Activated naive CD4-positive, alpha-beta T cell treated with anti-CD3 and anti-CD28 coated beads for 36 hours (primary cell): ENCODE data around the gene CTPS1. TPM values are rescaled to one million over a fixed set of nuclear protein-coding genes. Genes with fewer than 3 reads are reported as not detected.

Experiments used
- CTCF ChIA-PET: fragments of 350-600 bp; sonication (Branson Sonifier 250); formaldehyde crosslinking; loops from one replicate; lab custom pipeline; 2021; ENCODE audit warnings: antibody characterized with exemption; lab: Charles Lee
- DNase-seq: peaks from one replicate; pipeline ENCODE4 v3.0.0-alpha.2; 2020
- H3K27ac Mint-ChIP-seq: one replicate; pipeline ENCODE4 v1.8.0; 2021; ENCODE audit warnings: mild to moderate bottlenecking, mixed read lengths
- H3K27me3 Mint-ChIP-seq: one replicate; pipeline ENCODE4 v1.8.0; 2021; ENCODE audit warnings: low read depth, mixed read lengths
- H3K36me3 Mint-ChIP-seq: one replicate; pipeline ENCODE4 v1.8.0; 2021; ENCODE audit warnings: low read depth, mixed read lengths
- H3K4me1 Mint-ChIP-seq: one replicate; pipeline ENCODE4 v1.8.0; 2021; ENCODE audit warnings: low read depth, mixed read lengths
- H3K4me3 Mint-ChIP-seq: one replicate; pipeline ENCODE4 v1.8.0; 2021; ENCODE audit warnings: mild to moderate bottlenecking, moderate library complexity, mixed read lengths
- H3K9me3 Mint-ChIP-seq: one replicate; pipeline ENCODE4 v1.8.0; 2021; ENCODE audit warnings: mixed read lengths
- intact Hi-C: fragments of 100-400 bp; cut with micrococcal nuclease; formaldehyde crosslinking; loops from one replicate; pipeline ENCODE4 v1.15.1; 2023
- total RNA-seq, 2 experiments: library from RNA; stranded (reverse); gene quantifications; one replicate each; pipeline ENCODE4 v1.2.3, GENCODE V29; 2021

CTPS1 gene
- total RNA-seq, 2 experiments from 2014 or later, result 74.9 to 75.1 TPM

- peaks cover 4% of the 10 kb centered on the region for H3K4me1 Mint-ChIP-seq
- no peaks in the 10 kb centered on the region for H3K36me3 Mint-ChIP-seq
- peaks cover 14% of the 10 kb centered on the region for H3K27me3 Mint-ChIP-seq
- peak; percentile 87 for DNase-seq
- intact Hi-C loops, result loop anchor here (2.0 kb wide), 1 partner anchor 336 kb away; no protein-coding TSS in a partner anchor
- no peaks in the 10 kb centered on the region for H3K9me3 Mint-ChIP-seq
- CTCF ChIA-PET, result interaction anchor here (0.6 to 9.7 kb wide), 31 partner anchors 9 to 796 kb away, joined by 3 to 95 read pairs (median 4); partner anchors contain the start of genes CITED4 and CTPS1
- no peak overlapping the region for H3K27ac Mint-ChIP-seq
- H3K4me3 Mint-ChIP-seq, result no peak overlapping the region
Observed at GRCh38 chr1:40948741-40949443, 30.6 kb upstream of the CTPS1 start.

DNA sequence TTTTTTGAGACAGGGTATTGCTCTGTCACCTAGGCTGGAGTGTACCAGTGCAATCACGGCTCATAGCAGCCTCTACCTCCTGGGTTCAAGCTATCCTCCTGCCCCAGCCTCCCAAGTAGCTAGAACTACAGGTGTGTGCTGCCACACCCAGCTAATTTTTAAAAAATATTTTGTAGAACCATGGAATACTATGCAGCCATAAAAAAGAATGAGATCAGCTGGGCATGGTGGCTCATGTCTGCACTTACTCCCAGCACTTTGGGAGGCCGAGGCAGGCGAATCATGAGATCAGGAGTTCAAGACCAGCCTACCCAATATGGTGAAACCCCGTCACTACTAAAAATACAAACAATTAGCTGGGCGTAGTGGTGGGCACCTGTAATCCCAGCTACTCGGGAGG, 29.9 kb upstream of the CTPS1 start:
- CTCF ChIA-PET, result interaction anchor here (0.6 to 9.7 kb wide), 26 partner anchors 10 to 797 kb away, joined by 3 to 95 read pairs (median 4); partner anchors contain the start of genes CITED4 and CTPS1
- no peaks in the 10 kb centered on the region for H3K36me3 Mint-ChIP-seq
- H3K4me3 Mint-ChIP-seq, result no peak overlapping the region
- peaks cover 4% of the 10 kb centered on the region for H3K4me1 Mint-ChIP-seq
- H3K9me3 Mint-ChIP-seq, result no peaks in the 10 kb centered on the region
- intact Hi-C loops, result loop anchor here (2.0 kb wide), 1 partner anchor 337 kb away; no protein-coding TSS in a partner anchor
- no peak for DNase-seq
- H3K27ac Mint-ChIP-seq, result no peak overlapping the region
- peaks cover 19% of the 10 kb centered on the region for H3K27me3 Mint-ChIP-seq

- Mint-ChIP-seq H3K27me3 (peaks cover 18% of the 10 kb centered on the region), H3K36me3 (no peaks in the 10 kb centered on the region), H3K4me3 (no peak overlapping the region), H3K27ac (no peak overlapping the region), H3K9me3 (no peaks in the 10 kb centered on the region), H3K4me1 (peaks cover 4% of the 10 kb centered on the region)
- peak; percentile 69 for DNase-seq
- CTCF ChIA-PET, result interaction anchor here (0.5 to 9.7 kb wide), 49 partner anchors 10 to 868 kb away, joined by 3 to 95 read pairs (median 3); partner anchors contain the start of gene CITED4
- intact Hi-C loops, result loop anchor here (1.0 kb wide), 3 partner anchors 90 to 178 kb away; partner anchors contain the start of gene CITED4
Observed at GRCh38 chr1:40951943-40952743, 27.4 kb upstream of the CTPS1 start.

DNA sequence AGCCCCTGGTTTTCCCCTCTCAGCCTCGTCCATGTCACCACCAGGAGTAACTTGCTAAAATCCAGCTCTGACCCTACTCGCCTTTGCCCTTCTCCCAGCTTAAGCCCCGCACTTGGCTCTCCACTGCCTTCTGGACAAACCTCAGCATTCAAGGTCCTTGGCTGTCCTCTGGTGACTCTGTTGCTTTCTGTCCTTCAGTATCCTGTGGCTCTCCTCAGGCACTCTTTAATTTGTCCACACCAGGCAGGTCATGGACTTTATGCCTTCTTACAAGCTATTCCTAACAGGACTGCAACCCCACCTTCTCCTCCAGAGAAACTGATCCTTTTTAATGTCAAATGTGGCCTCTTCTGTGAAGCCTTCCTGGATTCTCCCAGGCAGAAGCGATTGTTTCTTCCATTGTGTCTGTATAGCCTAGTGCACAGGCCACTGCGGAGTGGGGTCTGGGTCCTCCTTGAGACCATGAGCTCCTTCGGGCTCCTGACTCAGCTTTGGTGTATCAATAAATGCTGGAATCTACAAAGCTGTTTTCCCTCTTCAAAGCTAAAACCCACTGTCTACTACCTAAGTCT, 26.7 kb upstream of the CTPS1 start:
- CTCF ChIA-PET, result interaction anchor here (0.5 to 9.7 kb wide), 42 partner anchors 9 to 869 kb away, joined by 3 to 95 read pairs (median 3); partner anchors contain the start of gene CITED4
- intact Hi-C loops, result loop anchor here (1.0 kb wide), 3 partner anchors 91 to 179 kb away; partner anchors contain the start of gene CITED4
- no peak for DNase-seq
- Mint-ChIP-seq H3K27ac (no peak overlapping the region), H3K4me3 (no peak overlapping the region), H3K4me1 (peaks cover 4% of the 10 kb centered on the region), H3K27me3 (peaks cover 18% of the 10 kb centered on the region), H3K36me3 (no peaks in the 10 kb centered on the region), H3K9me3 (no peaks in the 10 kb centered on the region)

GRCh38 chr1:40954626-40955025, 24.9 kb upstream of the CTPS1 start:
- Mint-ChIP-seq H3K4me3 (no peak overlapping the region), H3K4me1 (peaks cover 2% of the 10 kb centered on the region), H3K9me3 (no peaks in the 10 kb centered on the region), H3K36me3 (no peaks in the 10 kb centered on the region), H3K27ac (no peak overlapping the region), H3K27me3 (peaks cover 15% of the 10 kb centered on the region)
- CTCF ChIA-PET, result interaction anchor here (0.6 to 9.7 kb wide), 6 partner anchors 11 to 251 kb away, joined by 3 to 95 read pairs (median 5); no protein-coding TSS in a partner anchor
- DNase-seq, result no peak
- intact Hi-C loops, result no loop called here

GRCh38 chr1:40955266-40955665, 24.2 kb upstream of the CTPS1 start:
- Mint-ChIP-seq H3K36me3 (no peaks in the 10 kb centered on the region), H3K27ac (no peak overlapping the region), H3K9me3 (no peaks in the 10 kb centered on the region), H3K4me1 (peaks cover 2% of the 10 kb centered on the region), H3K27me3 (peaks cover 15% of the 10 kb centered on the region), H3K4me3 (no peak overlapping the region)
- intact Hi-C loops, result no loop called here
- DNase-seq, result no peak
- CTCF ChIA-PET, result interaction anchor here (1.3 to 9.7 kb wide), 3 partner anchors 102 to 180 kb away, joined by 3 to 95 read pairs (median 5); no protein-coding TSS in a partner anchor

- no peak overlapping the region for H3K4me3 Mint-ChIP-seq
- intact Hi-C loops, result no loop called here
- peaks cover 15% of the 10 kb centered on the region for H3K27me3 Mint-ChIP-seq
- CTCF ChIA-PET, result interaction anchor here (0.7 to 1.6 kb wide), 2 partner anchors 107 to 156 kb away, joined by 5 to 7 read pairs; no protein-coding TSS in a partner anchor
- no peak overlapping the region for H3K27ac Mint-ChIP-seq
- no peaks in the 10 kb centered on the region for H3K9me3 Mint-ChIP-seq
- no peak for DNase-seq
- H3K4me1 Mint-ChIP-seq, result peaks cover 2% of the 10 kb centered on the region
- no peaks in the 10 kb centered on the region for H3K36me3 Mint-ChIP-seq
Observed at GRCh38 chr1:40956407-40956806, 23.1 kb upstream of the CTPS1 start.

- H3K27ac Mint-ChIP-seq, result no peak overlapping the region
- H3K27me3 Mint-ChIP-seq, result peaks cover 8% of the 10 kb centered on the region
- no peak for DNase-seq
- CTCF ChIA-PET, result interaction anchor here (1.0 kb wide), 1 partner anchor 102 kb away, joined by 3 read pairs; no protein-coding TSS in a partner anchor
- H3K36me3 Mint-ChIP-seq, result no peaks in the 10 kb centered on the region
- H3K9me3 Mint-ChIP-seq, result no peaks in the 10 kb centered on the region
- no peak overlapping the region for H3K4me3 Mint-ChIP-seq
- intact Hi-C loops, result no loop called here
- no peaks in the 10 kb centered on the region for H3K4me1 Mint-ChIP-seq
Observed at GRCh38 chr1:40958210-40958609, 21.3 kb upstream of the CTPS1 start.

DNA sequence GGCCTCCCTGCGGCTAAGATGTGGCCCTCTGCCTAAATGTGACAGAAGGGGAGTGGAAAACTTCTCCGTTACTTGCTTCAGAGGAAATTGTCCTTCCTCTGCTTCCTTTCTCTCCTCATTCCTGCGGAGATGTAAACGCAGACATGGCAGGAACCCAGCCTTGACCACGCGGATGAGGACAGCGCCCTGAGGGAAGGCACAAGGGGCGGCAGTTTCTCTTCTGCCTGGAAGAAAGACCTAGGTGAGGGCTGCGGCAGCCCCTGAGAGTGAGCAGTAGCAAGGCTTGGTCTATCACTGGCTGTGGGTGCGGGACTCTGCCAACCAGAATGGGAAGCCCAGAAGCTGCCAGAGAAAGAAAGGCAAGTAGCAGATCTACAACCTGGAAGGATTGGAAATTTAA, 14.0 kb upstream of the CTPS1 start:
- no peak overlapping the region for H3K4me3 Mint-ChIP-seq
- no peaks in the 10 kb centered on the region for H3K9me3 Mint-ChIP-seq
- intact Hi-C loops, result no loop called here

DNA sequence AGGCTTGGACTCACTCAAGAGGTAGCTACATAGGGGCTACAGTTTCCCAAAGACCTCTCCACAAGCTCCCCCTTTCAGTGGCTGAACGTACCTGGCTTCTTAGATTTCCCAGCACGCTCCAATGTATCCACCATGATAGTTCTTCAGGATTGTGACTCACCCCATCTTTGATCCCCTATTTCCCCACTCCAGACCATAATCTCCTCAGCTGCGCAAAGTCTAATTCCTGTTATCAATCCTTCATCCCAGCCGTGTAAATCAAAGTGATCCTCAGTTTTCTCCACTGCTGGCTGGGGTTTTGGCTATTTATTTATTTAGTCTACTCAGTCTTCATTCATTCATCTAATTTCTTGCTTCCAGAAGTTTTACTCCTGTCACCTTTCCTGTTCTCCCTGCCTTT, 13.1 kb upstream of the CTPS1 start:
- no peaks in the 10 kb centered on the region for H3K9me3 Mint-ChIP-seq
- H3K27ac Mint-ChIP-seq, result no peak overlapping the region
- intact Hi-C loops, result no loop called here
- CTCF ChIA-PET, result interaction anchor here (0.8 kb wide), 1 partner anchor 16 kb away, joined by 3 read pairs; no protein-coding TSS in a partner anchor
- no peaks in the 10 kb centered on the region for H3K27me3 Mint-ChIP-seq
- no peak for DNase-seq
- H3K4me1 Mint-ChIP-seq, result no peaks in the 10 kb centered on the region
- H3K4me3 Mint-ChIP-seq, result no peak overlapping the region
- no peaks in the 10 kb centered on the region for H3K36me3 Mint-ChIP-seq

More for the DNA sequence above, 14.0 kb upstream of the CTPS1 start:
- CTCF ChIA-PET, result interaction anchor here (0.8 kb wide), 2 partner anchors 13 to 15 kb away, joined by 3 read pairs; no protein-coding TSS in a partner anchor
- no peaks in the 10 kb centered on the region for H3K36me3 Mint-ChIP-seq
- H3K4me1 Mint-ChIP-seq, result no peaks in the 10 kb centered on the region
- DNase-seq, result no peak
- H3K27ac Mint-ChIP-seq, result no peak overlapping the region
- no peaks in the 10 kb centered on the region for H3K27me3 Mint-ChIP-seq

DNA sequence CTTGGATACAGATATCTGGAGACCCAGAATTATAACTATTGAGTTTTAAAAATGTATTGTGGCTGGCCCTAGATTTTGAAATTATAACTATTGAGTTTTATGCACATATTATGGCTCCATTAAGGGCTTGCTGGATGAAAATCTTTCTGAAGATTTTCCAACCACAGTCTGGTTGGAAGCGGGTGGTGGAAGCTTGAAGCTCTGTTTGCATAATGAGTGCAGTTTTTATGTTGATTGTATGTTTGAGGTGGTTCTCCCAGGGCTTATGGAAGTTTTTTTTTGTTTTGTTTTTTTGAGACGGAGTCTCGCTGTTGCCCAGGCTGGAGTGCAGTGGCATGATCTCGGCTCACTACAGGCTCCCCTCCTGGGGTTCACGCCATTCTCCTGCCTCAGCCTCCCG, 10.1 kb upstream of the CTPS1 start:
- intact Hi-C loops, result no loop called here
- H3K36me3 Mint-ChIP-seq, result no peaks in the 10 kb centered on the region
- H3K4me3 Mint-ChIP-seq, result no peak overlapping the region
- no peak overlapping the region for H3K27ac Mint-ChIP-seq
- no peak for DNase-seq
- no peaks in the 10 kb centered on the region for H3K27me3 Mint-ChIP-seq
- H3K4me1 Mint-ChIP-seq, result no peaks in the 10 kb centered on the region
- H3K9me3 Mint-ChIP-seq, result no peaks in the 10 kb centered on the region
- CTCF ChIA-PET, result no interaction called here
